HG02623 (cell line): ENCODE data around the gene PRKD1.
"Not testable (repeated sequence)": the region's sequence is repeated elsewhere in the genome, so short reads cannot be mapped to it uniquely, and the experiment has no call there.

Experiments
- ATAC-seq: cut with Tn5 transposase; IDR thresholded peaks from one replicate; pipeline ENCODE4 v1.9.1; 2021; ENCODE audit warnings: moderate library complexity; ENCODE audit not compliant: unreplicated experiment

The PRKD1 gene

DNA sequence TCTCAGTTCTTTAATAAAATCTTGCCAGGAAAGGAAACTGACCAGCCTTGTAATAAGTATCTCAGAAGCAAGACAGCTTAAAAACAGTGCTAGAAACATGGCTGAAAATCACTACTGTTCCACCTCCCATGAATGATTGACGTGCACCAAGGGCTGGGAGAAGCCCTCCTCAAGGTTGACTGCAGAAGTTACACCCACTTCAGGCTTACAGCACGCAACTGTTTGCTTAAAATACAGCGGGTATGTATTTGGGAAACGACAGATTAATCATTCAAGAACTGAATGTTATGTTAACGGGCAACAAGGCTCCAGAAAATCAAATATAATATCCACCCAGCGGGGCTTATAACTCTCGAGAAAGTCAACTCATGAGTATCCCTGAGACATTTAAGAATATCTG lies 22.1 kb downstream of the PRKD1 start:
- ATAC-seq, result no peak

DNA sequence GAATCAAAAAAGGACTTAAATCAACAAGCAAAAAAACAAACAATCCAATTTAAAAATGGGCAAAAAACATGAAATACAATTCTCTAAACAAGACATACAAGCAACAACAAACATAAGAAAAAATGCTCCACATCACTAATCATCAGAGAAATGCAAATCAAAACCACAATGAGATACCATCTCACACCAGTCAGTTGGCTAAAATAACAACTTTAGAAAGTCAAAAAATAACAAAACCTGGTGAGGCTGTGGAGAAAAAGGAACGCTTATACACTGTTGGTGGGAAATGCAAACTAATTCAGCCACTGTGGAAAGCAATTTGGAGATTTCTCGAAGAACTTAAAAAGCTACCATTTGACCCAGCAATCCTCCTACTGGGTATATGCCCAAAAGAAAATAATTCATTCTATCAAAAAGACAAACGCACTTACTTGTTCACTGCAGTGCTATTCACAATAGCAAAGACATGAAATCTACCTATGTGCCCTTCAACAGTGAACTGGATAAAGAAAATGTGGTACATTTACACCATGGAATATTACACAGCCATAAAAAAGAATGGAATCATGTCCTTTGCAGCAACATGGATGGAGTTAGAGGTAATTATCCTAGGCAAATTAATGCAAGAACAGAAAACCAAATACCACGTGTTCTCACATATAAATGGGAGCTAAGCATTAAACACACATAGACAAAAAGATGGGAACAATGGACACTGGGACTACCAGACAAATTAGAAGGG lies 26.9 kb downstream of the PRKD1 start:
- ATAC-seq, result no peak

DNA sequence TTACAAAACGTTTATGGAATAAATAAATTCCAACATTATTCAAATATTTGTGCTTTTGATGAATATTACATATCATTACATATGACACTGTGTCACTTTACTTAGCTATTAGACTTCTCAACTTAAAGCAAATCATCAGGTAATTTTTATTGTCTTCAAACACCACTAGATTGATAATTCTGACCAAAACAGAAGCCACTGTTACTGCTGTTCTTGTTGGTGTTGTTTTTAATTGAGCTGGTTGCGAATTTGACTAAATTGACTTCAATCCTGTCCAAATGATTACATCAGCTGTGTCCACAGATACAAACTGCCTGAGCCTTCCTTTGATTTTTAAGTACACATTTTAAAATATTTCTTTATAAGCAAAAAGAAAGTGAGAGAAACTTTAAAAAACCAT lies 29.2 kb downstream of the PRKD1 start:
- no peak for ATAC-seq

DNA sequence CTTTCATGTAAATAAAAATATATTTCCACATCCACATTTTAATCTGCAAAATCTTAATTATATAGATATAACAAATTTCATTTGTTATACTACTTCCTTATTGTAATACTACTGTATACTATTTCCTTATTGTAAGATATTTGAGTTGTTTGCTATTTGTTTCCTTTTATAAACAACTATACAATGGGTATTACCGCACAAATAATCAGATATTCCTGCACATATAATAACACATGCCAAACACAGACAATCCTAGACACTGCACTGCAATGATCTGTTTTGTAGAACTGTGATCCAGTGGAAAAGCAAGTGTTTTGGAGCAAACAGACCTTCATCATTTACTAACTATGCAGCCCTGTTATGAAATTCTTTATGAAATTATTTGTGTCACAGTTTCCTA lies 30.5 kb downstream of the PRKD1 start:
- ATAC-seq, result no peak

DNA sequence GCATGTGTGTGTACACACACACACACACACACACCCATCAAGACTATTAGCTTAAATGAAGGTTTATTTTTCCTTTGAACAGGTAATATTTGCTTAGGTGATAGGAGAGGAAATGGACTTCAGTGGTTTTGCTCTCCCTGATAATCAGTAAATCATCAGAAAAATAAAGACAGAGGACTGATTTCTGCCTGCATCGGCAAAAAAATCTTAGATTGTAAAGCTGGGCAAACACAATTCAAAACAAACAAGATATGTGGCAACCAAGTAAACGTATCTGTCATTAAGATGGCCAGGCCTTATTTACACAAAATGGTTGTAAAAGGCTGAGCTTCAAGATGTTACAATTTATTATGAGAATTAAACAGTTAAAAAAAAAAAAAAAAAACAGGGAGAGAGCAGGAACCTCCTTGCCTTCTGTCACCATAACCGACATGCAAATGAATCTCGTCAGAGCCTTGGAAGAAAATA lies 31.3 kb downstream of the PRKD1 start:
- no peak for ATAC-seq

DNA sequence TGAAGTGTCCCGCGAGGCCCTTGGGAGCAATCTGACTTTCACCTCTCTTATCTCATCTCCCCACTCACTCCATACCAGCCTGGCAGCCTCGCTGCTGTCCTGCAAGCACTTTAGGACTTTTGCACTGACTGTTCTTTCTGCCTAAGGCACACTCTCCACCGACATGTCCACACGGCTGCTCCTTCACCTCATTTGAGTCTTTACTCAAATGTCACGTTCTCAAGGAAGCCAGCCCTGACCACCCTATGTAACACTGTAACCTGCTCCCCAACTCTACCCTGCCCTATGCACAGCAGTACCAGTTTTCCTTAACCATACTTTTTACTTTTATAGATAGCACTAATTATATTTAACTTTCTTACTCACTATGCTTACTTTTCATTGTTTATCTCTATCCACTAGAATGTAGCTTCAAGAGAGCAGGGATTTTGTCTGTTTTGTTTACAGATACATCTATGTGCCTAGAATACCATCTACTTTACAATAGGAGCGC lies 32.0 kb downstream of the PRKD1 start:
- no peak for ATAC-seq

DNA sequence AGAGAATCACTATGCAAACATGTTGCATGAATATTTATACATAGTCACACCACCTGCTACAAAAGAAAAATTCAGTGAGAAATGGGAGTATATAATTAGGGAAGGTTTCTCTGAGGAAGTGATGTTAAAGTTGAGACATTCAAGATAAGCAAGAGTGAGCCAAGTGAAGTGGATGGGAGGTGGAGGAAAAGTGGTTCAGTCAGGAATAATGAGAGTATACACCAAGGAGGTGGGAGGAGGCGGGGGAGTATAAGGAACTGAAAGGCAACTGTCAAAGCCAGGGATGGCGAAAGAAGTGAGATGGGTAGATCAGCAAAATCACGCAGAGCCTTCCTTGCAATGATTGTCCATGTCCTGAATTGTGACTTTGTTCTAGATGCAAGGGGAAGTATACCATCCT lies 33.7 kb downstream of the PRKD1 start:
- ATAC-seq, result no peak

DNA sequence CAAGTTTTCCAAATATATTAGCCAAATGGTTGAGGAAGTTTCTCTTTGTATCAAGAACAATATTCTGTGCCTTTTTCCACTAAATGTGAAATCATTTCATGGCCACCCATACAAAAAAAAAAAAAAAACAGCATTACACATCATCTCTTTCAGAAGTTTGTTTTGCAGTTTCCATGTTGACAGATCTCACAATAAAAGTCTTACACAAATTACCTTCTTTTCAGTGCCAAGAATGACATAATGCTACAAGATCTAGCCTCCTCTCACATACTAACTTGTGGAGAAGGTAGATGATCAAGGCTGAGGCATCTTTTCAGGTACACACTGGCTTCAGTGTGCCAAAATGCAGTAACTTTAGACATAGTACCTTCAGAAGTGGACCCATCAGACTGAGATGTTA lies 35.3 kb downstream of the PRKD1 start:
- ATAC-seq, result no peak

DNA sequence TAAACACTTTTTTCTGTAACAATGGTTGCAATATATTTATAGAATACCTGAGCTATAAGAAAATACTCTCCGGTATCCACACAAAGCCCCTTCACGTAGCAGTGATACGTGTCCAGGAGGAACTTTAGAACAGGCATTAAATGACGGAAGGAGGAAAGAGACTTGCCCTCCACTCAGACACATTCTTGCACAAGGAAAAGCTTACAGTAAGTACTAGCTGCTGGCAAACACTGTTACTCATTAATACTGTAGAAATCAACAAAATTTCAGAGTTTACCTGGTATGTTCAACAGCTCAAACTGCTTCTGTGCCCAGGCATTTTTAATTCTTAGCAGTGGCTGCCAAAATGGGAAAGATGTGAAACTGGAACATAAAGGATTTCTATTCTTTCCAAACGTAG lies 41.7 kb downstream of the PRKD1 start:
- ATAC-seq, result no peak

DNA sequence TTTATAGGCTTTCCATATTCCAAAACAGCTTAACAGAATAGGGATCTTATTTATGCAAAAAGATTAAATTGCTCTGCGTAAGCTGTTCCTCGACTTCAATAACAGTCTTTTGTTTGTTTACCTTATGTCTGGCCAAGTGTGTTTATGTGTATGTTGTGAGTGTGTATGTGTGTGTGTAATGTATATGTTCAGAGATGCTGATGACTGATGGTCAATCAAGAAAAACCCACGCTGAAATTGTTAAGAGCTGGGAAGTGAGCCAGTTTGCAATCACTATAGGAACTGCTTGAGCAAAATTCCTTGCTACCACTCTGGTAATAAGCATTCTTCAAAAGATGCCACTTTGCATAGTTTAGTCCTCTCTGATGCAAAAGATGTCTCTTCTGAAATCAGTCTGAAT lies 59.6 kb downstream of the PRKD1 start:
- no peak for ATAC-seq

DNA sequence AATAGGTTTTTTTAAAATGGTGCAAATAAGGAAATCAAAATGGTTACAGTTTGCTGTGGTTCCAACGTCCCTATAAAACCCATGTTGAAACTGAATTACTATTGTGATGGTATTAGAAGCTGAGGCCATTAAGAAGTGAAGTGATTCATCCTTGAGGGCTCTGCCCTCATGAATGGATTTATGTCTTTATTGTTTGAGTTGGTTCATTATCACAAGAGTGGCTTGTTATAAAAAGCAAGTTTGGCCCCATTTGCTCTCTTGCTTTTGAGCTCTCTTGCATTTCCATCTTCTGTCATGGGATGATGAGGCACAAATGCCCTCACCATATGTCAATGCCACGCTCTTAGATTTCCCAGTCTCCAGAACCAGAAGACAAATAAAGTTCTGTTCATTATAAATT lies 62.3 kb downstream of the PRKD1 start:
- no peak for ATAC-seq

DNA sequence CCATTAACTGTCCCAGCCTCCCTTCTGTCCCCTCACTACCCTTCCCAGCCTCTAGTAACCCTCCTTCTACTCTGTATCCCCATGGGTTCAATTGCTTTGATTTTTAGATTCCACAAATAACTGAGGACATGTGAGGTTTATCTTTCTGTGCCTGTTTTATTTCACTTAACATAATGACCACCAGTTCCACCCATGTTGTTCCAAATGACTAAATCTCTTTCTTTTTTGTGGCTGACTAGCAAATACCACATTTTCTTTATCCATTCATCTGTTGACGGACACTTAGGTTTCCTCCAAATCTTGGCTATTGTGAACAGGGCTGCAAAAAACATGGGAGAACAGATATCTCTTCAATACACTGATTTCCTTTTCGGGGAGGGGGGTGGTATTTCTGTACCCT lies 65.7 kb downstream of the PRKD1 start:
- no peak for ATAC-seq

DNA sequence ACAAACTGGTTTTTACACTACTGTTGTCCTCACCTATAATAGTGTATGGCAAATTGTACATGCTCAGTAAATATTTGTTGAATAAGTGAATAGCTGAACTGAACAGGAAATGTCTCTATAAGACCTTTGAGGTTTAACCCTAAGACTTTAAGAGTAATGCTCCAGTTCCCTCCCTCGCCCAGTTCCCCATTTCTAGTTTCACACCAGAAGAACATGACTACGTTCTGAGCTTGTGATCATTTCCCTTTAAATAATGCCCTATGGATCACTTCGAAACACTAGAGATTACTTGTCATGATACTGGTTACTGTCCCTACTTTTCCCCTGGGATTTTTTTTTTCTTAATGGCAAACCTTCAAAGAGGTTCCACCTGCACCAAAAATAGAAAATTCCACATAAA lies 69.3 kb downstream of the PRKD1 start:
- peak; percentile 94 for ATAC-seq

DNA sequence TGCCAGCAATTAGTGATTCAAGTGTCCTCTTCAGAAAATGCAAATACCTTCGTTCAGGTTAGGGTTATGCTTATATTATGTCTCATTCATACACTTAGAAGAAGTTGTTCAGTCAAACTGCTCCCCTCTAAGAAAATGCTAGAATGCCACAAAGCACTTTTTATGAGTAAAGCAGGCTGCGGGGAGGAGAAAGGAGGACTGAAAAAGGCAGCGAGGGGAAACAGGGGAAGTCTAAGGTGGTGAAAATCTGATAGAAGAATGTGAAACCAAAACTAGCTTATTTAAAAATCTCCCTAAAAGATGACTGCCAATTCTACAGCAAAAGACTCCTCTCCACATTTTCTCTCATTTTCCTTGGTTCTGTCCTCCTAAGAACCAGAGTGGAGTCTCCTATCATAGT lies 70.1 kb downstream of the PRKD1 start:
- ATAC-seq, result peak; percentile 52

DNA sequence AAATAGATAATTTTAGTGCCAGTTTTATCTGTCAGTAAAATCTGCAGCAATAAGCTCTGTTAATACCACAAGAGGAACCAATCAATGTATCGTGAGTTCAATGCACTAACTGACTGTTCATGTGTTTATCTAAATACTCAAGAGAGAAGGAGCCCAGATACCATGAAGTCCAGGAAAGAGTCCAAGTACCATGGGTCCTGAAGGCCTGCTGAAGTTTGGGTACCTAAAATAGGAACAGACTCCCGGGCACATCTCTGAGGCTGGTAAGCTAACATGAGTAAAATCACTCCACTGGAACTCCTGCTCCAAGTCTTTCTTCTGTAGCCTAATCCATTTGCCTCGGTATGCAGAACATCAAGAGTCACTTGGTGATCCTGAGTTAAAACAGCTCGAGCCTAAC lies 71.1 kb downstream of the PRKD1 start:
- no peak for ATAC-seq

DNA sequence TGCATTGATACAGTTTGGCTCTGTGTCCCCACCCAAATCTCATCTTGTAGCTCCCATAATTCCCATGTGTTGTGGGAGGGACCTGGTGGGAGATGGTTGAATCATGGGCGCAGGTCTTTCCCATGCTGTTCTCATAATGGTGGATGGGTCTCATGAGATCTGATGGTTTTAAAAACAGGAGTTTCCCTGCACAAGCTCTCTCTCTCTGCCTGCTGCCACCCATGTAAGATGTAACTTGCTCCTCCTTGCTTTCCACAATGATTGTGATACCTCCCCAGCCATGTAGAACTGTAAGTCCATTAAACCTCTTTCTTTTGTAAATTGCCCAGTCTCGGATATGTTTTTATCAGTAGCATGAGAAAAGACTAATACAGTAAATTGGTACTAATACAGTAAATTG lies 74.0 kb downstream of the PRKD1 start:
- ATAC-seq, result not testable (repeated sequence)

DNA sequence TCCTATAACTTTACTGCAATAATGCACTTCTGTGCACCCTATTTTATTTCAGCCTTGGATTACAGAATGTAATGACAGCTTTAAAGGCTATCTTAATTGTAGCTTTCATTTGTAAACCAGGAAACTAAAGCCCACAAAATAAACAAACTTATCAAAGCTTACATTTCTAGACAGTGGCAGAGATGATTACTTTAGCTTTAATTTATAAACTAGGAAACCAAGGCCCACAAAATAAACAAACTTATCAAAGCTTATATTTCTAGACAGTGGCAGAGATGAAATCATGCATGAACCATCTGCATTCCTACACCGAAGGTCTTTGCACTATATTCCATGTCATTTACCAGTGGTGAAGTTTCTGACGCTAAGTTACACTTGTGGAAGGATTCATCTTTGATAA lies 74.4 kb downstream of the PRKD1 start:
- ATAC-seq, result no peak

DNA sequence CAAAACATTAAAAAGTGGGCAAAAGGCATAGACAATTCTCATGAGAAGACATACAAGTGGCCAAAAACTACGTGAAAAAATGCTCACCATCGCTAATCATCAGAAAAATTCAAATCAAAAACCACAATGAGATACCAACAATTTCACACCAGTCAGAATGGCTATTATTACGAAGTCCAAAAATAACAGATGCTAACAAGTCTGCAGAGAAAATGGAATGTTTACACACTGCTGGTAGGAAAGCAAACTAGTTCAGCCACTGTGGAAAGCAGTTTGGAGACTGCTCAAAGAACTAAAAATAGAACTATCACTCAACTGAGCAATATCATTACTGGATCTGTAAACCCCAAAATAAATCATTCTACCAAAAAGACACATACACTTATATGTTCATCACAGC lies 76.2 kb downstream of the PRKD1 start:
- ATAC-seq, result no peak

DNA sequence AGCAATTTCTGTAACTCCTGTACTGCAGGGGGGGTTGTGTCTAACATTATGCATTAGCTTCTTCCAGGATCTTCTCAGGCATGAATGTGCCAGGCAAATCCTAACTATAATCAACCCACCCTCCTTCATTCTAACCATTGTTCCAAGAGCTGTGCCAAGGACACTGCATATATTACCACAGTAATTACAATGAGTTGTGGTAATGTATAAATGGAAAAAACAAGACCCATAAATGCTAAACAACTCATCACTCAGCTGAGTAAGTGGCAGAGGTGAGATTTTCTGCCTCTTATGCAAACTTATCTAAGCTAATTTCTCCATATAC lies 80.6 kb downstream of the PRKD1 start:
- no peak for ATAC-seq

DNA sequence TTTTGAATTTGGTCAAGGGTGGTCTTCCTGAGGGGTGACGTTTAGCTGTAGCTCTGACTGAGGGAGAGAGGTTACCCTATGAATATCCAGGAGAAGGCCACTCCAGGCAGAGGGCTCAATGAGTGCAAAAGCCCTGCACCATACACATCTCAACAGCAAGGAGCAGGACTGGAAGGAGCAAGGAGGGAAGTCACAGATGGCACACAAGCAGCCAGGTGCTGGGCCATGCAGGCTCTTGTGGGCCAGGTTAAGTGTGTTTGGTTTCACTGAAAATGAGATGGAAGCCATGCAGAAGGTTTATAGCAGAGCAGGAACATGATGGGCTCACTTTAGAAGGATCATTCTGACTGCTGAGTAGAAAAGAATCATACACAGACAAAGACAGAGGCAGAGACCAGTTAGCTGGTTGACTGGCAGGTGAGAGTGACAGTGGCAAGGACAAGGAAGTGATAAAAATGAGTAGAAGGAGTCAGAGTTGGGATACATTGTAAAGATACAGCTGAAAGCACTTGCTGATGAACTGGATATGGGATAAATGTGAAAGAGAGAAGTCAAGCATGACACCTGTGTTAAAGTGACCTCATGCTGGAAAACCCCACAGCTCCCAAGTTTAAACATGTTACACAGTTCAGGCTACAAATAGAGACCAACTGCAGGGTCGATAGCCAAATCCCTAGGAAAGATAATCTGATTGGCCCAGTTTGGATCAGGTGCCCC lies 81.2 kb downstream of the PRKD1 start:
- peak; percentile 70 for ATAC-seq

DNA sequence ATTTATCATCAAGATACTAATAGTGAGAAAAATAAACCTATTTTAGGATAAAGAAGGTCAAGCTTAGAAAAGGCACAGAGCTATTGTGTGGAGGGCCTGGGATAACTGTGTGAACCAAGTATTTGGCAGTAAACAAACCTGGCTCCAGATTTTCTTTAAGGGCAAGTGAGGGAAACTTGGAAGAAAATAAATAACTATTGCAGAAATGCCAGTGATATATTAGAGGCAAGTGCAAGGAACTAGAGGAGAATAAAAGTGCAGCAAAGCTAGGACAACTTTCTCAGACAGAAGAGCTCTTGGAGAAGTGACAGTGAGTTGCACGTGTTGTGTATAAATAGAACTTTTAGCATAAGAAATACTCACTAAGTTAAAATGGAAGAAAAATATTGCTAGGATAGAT lies 83.7 kb downstream of the PRKD1 start:
- no peak for ATAC-seq

DNA sequence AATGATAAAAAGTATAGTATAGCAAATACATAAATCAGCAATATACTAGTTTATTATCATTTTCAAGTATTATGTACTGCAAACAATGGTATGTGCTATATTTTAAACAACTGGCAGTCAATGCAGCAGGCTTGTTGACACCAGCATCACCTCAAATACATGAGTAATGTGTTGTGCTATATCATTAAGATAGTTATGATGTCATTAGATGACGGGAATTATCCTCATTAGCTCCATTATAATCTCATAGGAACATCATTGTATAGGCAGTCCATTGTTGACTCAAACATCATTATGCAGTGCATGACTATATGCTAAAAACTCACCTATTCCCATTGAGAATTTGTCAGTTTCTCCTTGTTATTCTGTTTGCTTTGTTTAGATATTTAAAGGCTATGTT lies 85.4 kb downstream of the PRKD1 start:
- no peak for ATAC-seq
